HG02973 (cell line): ENCODE data around the gene SHOC2.
"Not testable (repeated sequence)": the region's sequence is repeated elsewhere in the genome, so short reads cannot be mapped to it uniquely, and the experiment has no call there.

Experiments
- ATAC-seq: cut with Tn5 transposase; IDR thresholded peaks from one replicate; pipeline ENCODE4 v1.9.1; 2021; ENCODE audit warnings: moderate library complexity; ENCODE audit not compliant: unreplicated experiment

The SHOC2 gene

GRCh38 chr10:110900983-110901382, 18.4 kb upstream of the SHOC2 start:
- ATAC-seq = no peak

GRCh38 chr10:110901954-110902819, 17.2 kb upstream of the SHOC2 start:
- ATAC-seq = no peak

GRCh38 chr10:110903280-110904278, 15.8 kb upstream of the SHOC2 start:
- peak; percentile 81 for ATAC-seq

GRCh38 chr10:110910138-110910537, 9.3 kb upstream of the SHOC2 start:
- no peak for ATAC-seq

- ATAC-seq = no peak
Observed at GRCh38 chr10:110912374-110912773, 7.0 kb upstream of the SHOC2 start.

- ATAC-seq = no peak
Observed at GRCh38 chr10:110914431-110914830, 5.0 kb upstream of the SHOC2 start.

GRCh38 chr10:110915035-110915434, 4.4 kb upstream of the SHOC2 start:
- no peak for ATAC-seq

- not testable (repeated sequence) for ATAC-seq
Observed at GRCh38 chr10:110915600-110915999, 3.8 kb upstream of the SHOC2 start.

- ATAC-seq = no peak
Observed at GRCh38 chr10:110916554-110917346, 2.7 kb upstream of the SHOC2 start.

- ATAC-seq = no peak
Observed at GRCh38 chr10:110918269-110918642, 1.1 kb upstream of the SHOC2 start.

- peak; percentile 80 for ATAC-seq
Observed at GRCh38 chr10:110918643-110919348, 608 bp upstream of the SHOC2 start, which contains the start of gene BBIP1. Gene BBIP1, minus strand, starts transcription at chr10:110919180. Its CDS starts 1,023 bp downstream, at chr10:110918157.

- ATAC-seq = peak; percentile 23
Observed at GRCh38 chr10:110919971-110920881, 822 bp downstream of the SHOC2 start.

- no peak for ATAC-seq
Observed at GRCh38 chr10:110923856-110924493, 4.6 kb downstream of the SHOC2 start.

GRCh38 chr10:110927461-110927860, 8.1 kb downstream of the SHOC2 start:
- ATAC-seq = no peak

- no peak for ATAC-seq
Observed at GRCh38 chr10:110931769-110932381, 12.5 kb downstream of the SHOC2 start.

GRCh38 chr10:110932505-110933180, 13.2 kb downstream of the SHOC2 start:
- ATAC-seq = no peak

GRCh38 chr10:110936757-110937156, 17.4 kb downstream of the SHOC2 start:
- ATAC-seq = no peak

GRCh38 chr10:110939419-110939818, 20.0 kb downstream of the SHOC2 start:
- ATAC-seq = no peak
